HepG2 (cell line): ENCODE measurements around the gene ENAH. TPM values are rescaled to one million over a fixed set of nuclear protein-coding genes. Genes with fewer than 3 reads are reported as not detected.

Experiments
- DNMT3B ChIP-seq: conservative IDR thresholded peaks from 2 replicates; pipeline ENCODE4 v1.6.1; 2016; ENCODE audit warnings: missing biosample characterization, control low read depth
- FOXM1 ChIP-seq: sonication (generic); formaldehyde crosslinking; IDR thresholded peaks from 2 replicates; pipeline ENCODE4 v1.5.0; 2020; ENCODE audit warnings: missing genetic modification reagents
- HOXA3 ChIP-seq: sonication (generic); formaldehyde crosslinking; IDR thresholded peaks from 2 replicates; pipeline ENCODE4 v1.5.0; 2020; ENCODE audit warnings: missing genetic modification reagents
- MED1 ChIP-seq: sonication (generic); formaldehyde crosslinking; IDR thresholded peaks from 2 replicates; pipeline ENCODE4 v1.4.0; 2020; ENCODE audit warnings: missing genetic modification reagents
- MIER2 ChIP-seq: IDR thresholded peaks from 2 replicates; pipeline ENCODE4 v1.6.1; 2016; ENCODE audit warnings: missing biosample characterization, missing genetic modification reagents
- MIXL1 ChIP-seq: IDR thresholded peaks from 2 replicates; pipeline ENCODE4 v1.6.1; 2016
- PRDM10 ChIP-seq: sonication (generic); formaldehyde crosslinking; IDR thresholded peaks from 2 replicates; pipeline ENCODE4 v1.4.0; 2020; ENCODE audit warnings: low read depth, missing genetic modification reagents
- PRDM15 ChIP-seq: sonication (generic); formaldehyde crosslinking; IDR thresholded peaks from 2 replicates; pipeline ENCODE4 v1.4.0; 2020; ENCODE audit warnings: missing genetic modification reagents
- SAP130 ChIP-seq: IDR thresholded peaks from 2 replicates; pipeline ENCODE4 v1.6.1; 2016; ENCODE audit warnings: low read depth
- THAP7 ChIP-seq: sonication (generic); formaldehyde crosslinking; IDR thresholded peaks from 2 replicates; pipeline ENCODE4 v1.8.1; 2023; ENCODE audit warnings: mild to moderate bottlenecking, missing genetic modification reagents
- ZBTB10 ChIP-seq: sonication (generic); formaldehyde crosslinking; IDR thresholded peaks from 2 replicates; pipeline ENCODE4 v1.4.0; 2020; ENCODE audit warnings: missing genetic modification reagents, borderline replicate concordance
- ZNF331 ChIP-seq: sonication (generic); formaldehyde crosslinking; IDR thresholded peaks from 2 replicates; pipeline ENCODE4 v1.4.0; 2020; ENCODE audit warnings: missing genetic modification reagents
- ZNF580 ChIP-seq: IDR thresholded peaks from 2 replicates; pipeline ENCODE4 v1.6.1; 2016; ENCODE audit warnings: low read depth, borderline replicate concordance
- ZNF644 ChIP-seq: IDR thresholded peaks from 2 replicates; pipeline ENCODE4 v1.6.1; 2016; ENCODE audit warnings: low read depth
- ZNF691 ChIP-seq: sonication (generic); formaldehyde crosslinking; IDR thresholded peaks from 2 replicates; pipeline ENCODE4 v1.4.0; 2020; ENCODE audit warnings: missing genetic modification reagents, low read depth, mild to moderate bottlenecking, borderline replicate concordance
- ZNF737 ChIP-seq: sonication (generic); formaldehyde crosslinking; IDR thresholded peaks from 2 replicates; pipeline ENCODE4 v1.5.0; 2020; ENCODE audit warnings: missing genetic modification reagents, mild to moderate bottlenecking, borderline replicate concordance
- ZNF879 ChIP-seq: sonication (generic); formaldehyde crosslinking; IDR thresholded peaks from 2 replicates; pipeline ENCODE4 v1.8.1; 2023; ENCODE audit warnings: missing genetic modification reagents
- polyA plus RNA-seq, 8 experiments: library from polyadenylated mRNA; depleted of rRNA in 3 of 8; stranded (reverse) in 7 of 8; unstranded in 1 of 8; fragments of >200 nt; fragmentation: Illumina TruSeq in 4 of 8; extraction: Trizol in 4 of 8; gene quantifications; 2 replicates each; pipeline versions ENCODE4 v1.2.1 to v1.2.3, GENCODE V29; 2011 to 2016; ENCODE audit warnings: low read depth in 4 of 8, missing spikeins in 1 of 8, mixed read lengths in 1 of 8; ENCODE audit not compliant: insufficient read depth in 1 of 8
- total RNA-seq, 5 experiments: library from RNA; depleted of rRNA; stranded (reverse); fragments of >200 nt; fragmentation: Illumina TruSeq; extraction: Trizol; gene quantifications; 2 replicates each; pipeline ENCODE4 v1.2.3, GENCODE V29; 2016; ENCODE audit warnings: low read depth in 1 of 5

ENAH gene
- total and polyA plus RNA-seq, 2 of the 13 experiments (the other 11 are each of a cell fraction or from before 2014, with no cell fraction given): 22.1 to 58.3 TPM

GRCh38 chr1:225700164-225700821 lies 47.4 kb upstream of the ENAH start (continued):
- TF ChIP-seq ZBTB10 (CRISPR knock-in tag): peak; percentile 18; the same call in 1 of the 2 replicates
- no peak for TF ChIP-seq PRDM10 (CRISPR knock-in tag)
- TF ChIP-seq FOXM1 (CRISPR knock-in tag): no peak
- TF ChIP-seq ZNF879 (CRISPR knock-in tag): no peak
- 0 out of 2 replicates have a peak, but pooled peaks have one; percentile 34 for TF ChIP-seq ZNF691
- no peak for TF ChIP-seq PRDM15 (CRISPR knock-in tag)
- TF ChIP-seq ZNF580 (CRISPR knock-in tag): 0 out of 2 replicates have a peak, but pooled peaks have one; percentile 30
- peak; percentile 84 for TF ChIP-seq SAP130
- no peak for TF ChIP-seq MIXL1 (CRISPR knock-in tag)
- TF ChIP-seq ZNF737: no peak
- peak; percentile 49; the same call in 1 of the 2 replicates for TF ChIP-seq ZNF331 (CRISPR knock-in tag)
- no peak for TF ChIP-seq DNMT3B (CRISPR knock-in tag)
- TF ChIP-seq MED1 (CRISPR knock-in tag): peak; percentile 58
- no peak for TF ChIP-seq THAP7 (CRISPR knock-in tag)
- TF ChIP-seq HOXA3 (CRISPR knock-in tag): peak; percentile 39; the same call in 1 of the 2 replicates
- 0 out of 2 replicates have a peak, but pooled peaks have one; percentile 11 for TF ChIP-seq ZNF644
- TF ChIP-seq MIER2 (CRISPR knock-in tag): no peak
